Activated CD4-positive, alpha-beta T cell treated with anti-CD3 and anti-CD28 coated beads, Interleukin-2, amount 50 U/mL, for 24 hours (primary cell): ENCODE results near the gene EIF4A3.

Experiments used
- DNase-seq, 2 donors: peaks; one replicate each; pipeline ENCODE4 v3.0.0-alpha.2; 2020; ENCODE audit warnings: low read depth in 1 of 2, low spot score in 1 of 2

EIF4A3 gene

GRCh38 chr17:80113033-80113484, 33.9 kb downstream of the EIF4A3 start:
- no peak for DNase-seq

- no peak for DNase-seq
Measured at GRCh38 chr17:80112471-80113032, 34.4 kb downstream of the EIF4A3 start.

- no peak for DNase-seq
Measured at GRCh38 chr17:80111702-80112470, 35.0 kb downstream of the EIF4A3 start.

- no peak for DNase-seq
Measured at GRCh38 chr17:80110927-80111701, 35.8 kb downstream of the EIF4A3 start.

GRCh38 chr17:80110447-80110812, 36.5 kb downstream of the EIF4A3 start:
- no peak for DNase-seq

- DNase-seq = no peak
Measured at GRCh38 chr17:80109713-80110446, 37.0 kb downstream of the EIF4A3 start.

- no peak for DNase-seq
Measured at GRCh38 chr17:80109066-80109660, 37.8 kb downstream of the EIF4A3 start.

GRCh38 chr17:80108036-80108971, 38.6 kb downstream of the EIF4A3 start:
- DNase-seq = no peak

GRCh38 chr17:80107231-80108021, 39.5 kb downstream of the EIF4A3 start:
- DNase-seq = no peak

- no peak for DNase-seq
Measured at GRCh38 chr17:80106751-80107150, 40.2 kb downstream of the EIF4A3 start.

GRCh38 chr17:80106176-80106575, 40.8 kb downstream of the EIF4A3 start:
- no peak for DNase-seq

- no peak for DNase-seq
Measured at GRCh38 chr17:80105762-80106161, 41.2 kb downstream of the EIF4A3 start.

GRCh38 chr17:80104956-80105375, 42.0 kb downstream of the EIF4A3 start:
- DNase-seq = no peak

- no peak for DNase-seq
Measured at GRCh38 chr17:80104321-80104955, 42.5 kb downstream of the EIF4A3 start.

GRCh38 chr17:80103449-80104085, 43.4 kb downstream of the EIF4A3 start:
- no peak for DNase-seq

- DNase-seq = no peak
Measured at GRCh38 chr17:80102664-80103448, 44.1 kb downstream of the EIF4A3 start.

- peak in 1 of 2 donors; percentile 12 for DNase-seq
Measured at GRCh38 chr17:80101946-80102663, 44.8 kb downstream of the EIF4A3 start.
